HG03378 (cell line): ENCODE results near the gene GNG13.
"Not testable (repeated sequence)": the region's sequence is repeated elsewhere in the genome, so short reads cannot be mapped to it uniquely, and the experiment has no call there.

Experiments
- ATAC-seq: cut with Tn5 transposase; IDR thresholded peaks from one replicate; pipeline ENCODE4 v1.9.1; 2021; ENCODE audit warnings: mild to moderate bottlenecking, moderate library complexity; ENCODE audit not compliant: unreplicated experiment

The GNG13 gene

GRCh38 chr16:832652-833336, 32.3 kb upstream of the GNG13 start:
- no peak for ATAC-seq

- no peak for ATAC-seq
These were observed 31.3 kb upstream of the GNG13 start for GRCh38 chr16:831571-832413.

GRCh38 chr16:830871-831570, 30.5 kb upstream of the GNG13 start:
- ATAC-seq, result no peak

GRCh38 chr16:830107-830870, 29.8 kb upstream of the GNG13 start:
- ATAC-seq, result no peak

GRCh38 chr16:828891-829290, 28.4 kb upstream of the GNG13 start:
- ATAC-seq, result no peak

- ATAC-seq, result no peak
These were observed 27.0 kb upstream of the GNG13 start for GRCh38 chr16:827513-827912.

- no peak for ATAC-seq
These were observed 25.0 kb upstream of the GNG13 start for GRCh38 chr16:825341-826061.

- ATAC-seq, result no peak
These were observed 24.1 kb upstream of the GNG13 start for GRCh38 chr16:824601-825000.

GRCh38 chr16:824194-824593, 23.7 kb upstream of the GNG13 start:
- no peak for ATAC-seq

- no peak for ATAC-seq
These were observed 22.4 kb upstream of the GNG13 start for GRCh38 chr16:822909-823297.

- no peak for ATAC-seq
These were observed 21.8 kb upstream of the GNG13 start for GRCh38 chr16:822174-822908.

- ATAC-seq, result no peak
These were observed 21.2 kb upstream of the GNG13 start for GRCh38 chr16:821751-822150.

GRCh38 chr16:820748-821147, 20.2 kb upstream of the GNG13 start:
- ATAC-seq, result no peak

GRCh38 chr16:820044-820408, 19.5 kb upstream of the GNG13 start:
- ATAC-seq, result not testable (repeated sequence)

GRCh38 chr16:819336-820043, 19.0 kb upstream of the GNG13 start:
- ATAC-seq, result no peak

- ATAC-seq, result no peak
These were observed 18.1 kb upstream of the GNG13 start for GRCh38 chr16:818592-818991.

GRCh38 chr16:818132-818531, 17.6 kb upstream of the GNG13 start:
- no peak for ATAC-seq

GRCh38 chr16:817001-817906, 16.7 kb upstream of the GNG13 start:
- ATAC-seq, result no peak
